Small intestine (tissue), 7 donors: ENCODE results near the gene PLEKHA8. TPM values are rescaled to one million over a fixed set of nuclear protein-coding genes. Genes with fewer than 3 reads are reported as not detected.

ENCODE experiments used
- DNase-seq, 2 donors: peaks; one replicate each; pipeline versions ENCODE4 v3.0.0 to v3.0.0-alpha.2; 2013
- FAIRE-seq: peaks from 2 replicates; lab custom pipeline; 2012; peaks lifted over from hg19 to GRCh38; lab: Jason Lieb, UNC
- H3K27ac ChIP-seq, 3 donors: one replicate each; pipeline ENCODE4 v1.5.1; 2013; ENCODE audit warnings: low read length in 2 of 3, mild to moderate bottlenecking in 2 of 3, control low read depth in 1 of 3, inconsistent platforms in 1 of 3, low read depth in 1 of 3, moderate library complexity in 1 of 3
- H3K27me3 ChIP-seq, 3 donors: one replicate each; pipeline ENCODE4 v1.6.1; 2013; ENCODE audit warnings: low read length in 3 of 3, inconsistent platforms in 1 of 3; ENCODE audit not compliant: control insufficient read depth in 3 of 3, insufficient read depth in 3 of 3
- H3K36me3 ChIP-seq, 3 donors: one replicate each; pipeline ENCODE4 v1.6.1; 2013; ENCODE audit warnings: low read length in 3 of 3, inconsistent platforms in 1 of 3, low read depth in 1 of 3, mild to moderate bottlenecking in 1 of 3, moderate library complexity in 1 of 3; ENCODE audit not compliant: control insufficient read depth in 3 of 3, insufficient read depth in 2 of 3
- H3K4me1 ChIP-seq, 3 donors: one replicate each; pipeline ENCODE4 v1.6.1; 2013; ENCODE audit warnings: low read length in 2 of 3, inconsistent platforms in 1 of 3, low read depth in 1 of 3, mild to moderate bottlenecking in 1 of 3, moderate library complexity in 1 of 3; ENCODE audit not compliant: control insufficient read depth in 3 of 3, insufficient read depth in 2 of 3
- H3K4me3 ChIP-seq, 3 donors: one replicate each; pipeline ENCODE4 v1.5.1; 2013; ENCODE audit warnings: low read length in 3 of 3, control low read depth in 1 of 3, inconsistent platforms in 1 of 3, low read depth in 1 of 3, mild to moderate bottlenecking in 1 of 3, moderate library complexity in 1 of 3
- H3K9me3 ChIP-seq, 2 donors: one replicate each; pipeline ENCODE4 v1.6.1; 2013; ENCODE audit warnings: low read depth in 1 of 2, low read length in 1 of 2; ENCODE audit not compliant: control insufficient read depth in 2 of 2, insufficient read depth in 1 of 2
- WGBS, 3 donors: extraction: QIAGEN DNeasy Blood & Tissue Kit; methylation state at CpG; one replicate each; pipeline ENCODE4 v1.1.7; 2013; 5-methylcytosine and 5-hydroxymethylcytosine counted together
- polyA plus RNA-seq, 4 donors: library from polyadenylated mRNA; stranded (reverse) in 3 of 4; unstranded in 1 of 4; fragments of 200-250 nt in 3 of 4; fragments of 120-200 nt in 1 of 4; gene quantifications; one replicate each; pipeline versions ENCODE4 v1.2.1 to v1.2.3, GENCODE V29; 2013
- donor health status: healthy with polysubstance abuse.
- donor health status: control.
- donor health status: control.
- donor health status: Bipolar disorder and iron deficiency.
- donor health status: healthy.

PLEKHA8 gene
- polyA plus RNA-seq, 4 donors = 3.8 to 5.0 (median 4.4) TPM

DNA sequence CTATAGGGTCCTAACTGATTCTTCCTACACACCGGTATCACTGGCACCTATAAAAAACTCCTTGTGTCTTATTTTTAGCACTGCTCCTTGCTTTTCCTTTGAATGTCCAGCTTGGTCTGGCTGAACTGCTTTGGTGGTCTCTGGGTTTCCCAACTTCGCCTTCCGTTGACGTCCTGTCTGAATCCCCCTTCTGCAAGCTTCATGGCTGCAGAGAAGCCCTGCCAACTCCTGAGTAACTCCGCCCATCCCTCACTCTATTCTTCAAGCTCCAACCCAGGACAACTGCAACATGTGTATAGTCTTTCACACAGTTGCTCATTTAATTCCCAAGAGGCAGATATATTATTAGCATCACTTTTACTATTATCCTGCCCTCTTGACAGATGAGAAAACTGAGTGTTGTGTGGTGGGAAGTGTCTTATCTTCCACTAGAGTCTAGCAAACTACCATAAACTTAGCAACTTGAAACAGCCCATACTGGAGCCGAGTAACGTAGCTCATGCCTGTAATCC lies 147.5 kb downstream of the PLEKHA8 start:
- DNase-seq = no peak
- WGBS, 3 donors = 81 to 99% (median 95%) methylated on average over 7 of the region's 7 CpGs
- peaks cover 0 to 6% (median 4%) of the 10 kb centered on the region in 3 donors for H3K4me1 ChIP-seq
- H3K36me3 ChIP-seq = no peaks in the 10 kb centered on the region
- no peak for FAIRE-seq
- H3K27ac ChIP-seq = peak overlapping the region in 1 of 3 donors; percentile 48
- H3K27me3 ChIP-seq = no peaks in the 10 kb centered on the region
- no peaks in the 10 kb centered on the region for H3K9me3 ChIP-seq
- no peak overlapping the region for H3K4me3 ChIP-seq

DNA sequence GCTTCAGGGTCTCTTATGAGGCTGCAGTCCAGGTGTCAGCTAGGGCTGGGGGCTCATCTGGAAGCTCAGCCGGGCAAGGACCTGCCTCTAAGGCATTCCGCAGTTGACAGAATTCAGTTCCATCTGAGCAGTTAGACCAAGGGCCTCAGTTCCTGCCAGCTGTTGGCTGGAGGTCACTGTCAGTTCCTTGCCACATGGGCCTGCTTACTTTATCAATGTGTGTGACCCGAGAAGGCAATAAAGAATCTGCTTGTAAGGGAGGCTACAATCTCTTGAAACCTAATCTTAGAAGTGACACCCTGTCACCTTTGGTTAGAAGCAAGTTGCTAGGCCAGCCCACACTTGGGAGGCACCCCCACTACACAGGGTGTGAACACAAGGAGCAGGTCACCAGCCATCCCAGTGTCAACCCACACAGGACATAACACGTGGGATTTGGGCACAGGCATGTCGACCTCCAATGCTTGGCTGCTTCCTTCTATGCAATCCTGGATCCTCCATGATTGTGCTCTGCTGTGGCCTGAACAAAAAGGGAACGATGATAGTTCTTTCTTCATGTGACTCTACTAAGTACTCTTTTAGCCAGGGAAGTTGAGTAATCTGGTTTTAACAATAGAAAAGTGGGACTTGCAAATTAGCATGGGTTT lies 148.4 kb downstream of the PLEKHA8 start:
- Histone ChIP-seq H3K4me3 (no peak overlapping the region), H3K36me3 (no peaks in the 10 kb centered on the region), H3K9me3 (no peaks in the 10 kb centered on the region), H3K27me3 (no peaks in the 10 kb centered on the region), H3K4me1 (peaks cover 0 to 6% (median 4%) of the 10 kb centered on the region in 3 donors), H3K27ac (peak overlapping the region in 1 of 3 donors; percentile 48)
- FAIRE-seq (no peak), DNase-seq (peak in 1 of 2 donors; percentile 59)
- WGBS, 3 donors = 66 to 79% (median 78%) methylated on average over 6 of the region's 6 CpGs

DNA sequence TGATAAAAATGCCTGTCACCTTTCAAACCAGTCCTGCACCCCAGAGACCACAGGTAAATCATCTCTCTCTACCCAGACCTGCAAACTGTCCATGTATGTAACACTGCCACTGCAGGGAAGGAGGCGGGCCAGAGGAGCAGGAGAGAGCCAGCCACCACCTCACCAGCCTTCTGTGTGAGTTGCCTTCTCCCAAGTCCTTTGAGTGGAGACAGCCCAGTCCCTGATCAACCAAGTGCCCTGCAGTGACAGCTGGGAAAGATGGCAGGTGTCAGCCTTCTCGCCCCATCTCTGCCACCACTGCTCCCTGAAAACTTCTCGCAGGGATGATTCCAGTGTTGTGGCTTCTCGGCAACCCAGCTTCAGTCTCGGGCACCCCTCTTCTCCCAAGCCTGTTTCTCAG lies 149.0 kb downstream of the PLEKHA8 start:
- Histone ChIP-seq H3K4me3 (no peak overlapping the region), H3K27me3 (no peaks in the 10 kb centered on the region), H3K36me3 (no peaks in the 10 kb centered on the region), H3K27ac (no peak overlapping the region), H3K9me3 (no peaks in the 10 kb centered on the region), H3K4me1 (peaks cover 0 to 6% (median 4%) of the 10 kb centered on the region in 3 donors)
- DNase-seq (no peak), FAIRE-seq (no peak)
- WGBS, 3 donors = 94 to 99% (median 96%) methylated on average over 5 of the region's 5 CpGs

DNA sequence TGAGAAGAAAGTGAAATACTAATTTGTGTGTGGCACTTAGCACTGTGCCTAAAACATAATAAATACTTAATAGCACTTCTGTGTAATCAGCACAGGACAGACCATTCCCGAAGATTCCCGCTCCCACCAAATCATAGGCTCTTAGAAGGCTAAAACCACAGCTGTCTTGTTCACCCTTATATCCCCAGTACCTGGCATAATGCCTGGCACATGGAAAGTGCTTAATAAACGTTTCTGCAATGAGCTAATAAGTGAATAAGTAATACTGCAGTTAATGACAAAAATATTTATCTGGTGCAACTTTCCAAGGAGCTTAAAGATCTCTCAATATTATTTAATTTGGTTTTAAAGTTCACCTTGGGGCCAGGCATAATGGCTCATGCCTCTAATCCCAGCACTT lies 149.8 kb downstream of the PLEKHA8 start:
- H3K27me3 ChIP-seq = no peaks in the 10 kb centered on the region
- DNase-seq = no peak
- FAIRE-seq = no peak
- H3K4me1 ChIP-seq = peaks cover 0 to 6% (median 4%) of the 10 kb centered on the region in 3 donors
- H3K36me3 ChIP-seq = no peaks in the 10 kb centered on the region
- no peaks in the 10 kb centered on the region for H3K9me3 ChIP-seq
- H3K27ac ChIP-seq = no peak overlapping the region
- WGBS, 3 donors = 47 to 64% (median 60%) methylated on average over 3 of the region's 3 CpGs
- H3K4me3 ChIP-seq = no peak overlapping the region

DNA sequence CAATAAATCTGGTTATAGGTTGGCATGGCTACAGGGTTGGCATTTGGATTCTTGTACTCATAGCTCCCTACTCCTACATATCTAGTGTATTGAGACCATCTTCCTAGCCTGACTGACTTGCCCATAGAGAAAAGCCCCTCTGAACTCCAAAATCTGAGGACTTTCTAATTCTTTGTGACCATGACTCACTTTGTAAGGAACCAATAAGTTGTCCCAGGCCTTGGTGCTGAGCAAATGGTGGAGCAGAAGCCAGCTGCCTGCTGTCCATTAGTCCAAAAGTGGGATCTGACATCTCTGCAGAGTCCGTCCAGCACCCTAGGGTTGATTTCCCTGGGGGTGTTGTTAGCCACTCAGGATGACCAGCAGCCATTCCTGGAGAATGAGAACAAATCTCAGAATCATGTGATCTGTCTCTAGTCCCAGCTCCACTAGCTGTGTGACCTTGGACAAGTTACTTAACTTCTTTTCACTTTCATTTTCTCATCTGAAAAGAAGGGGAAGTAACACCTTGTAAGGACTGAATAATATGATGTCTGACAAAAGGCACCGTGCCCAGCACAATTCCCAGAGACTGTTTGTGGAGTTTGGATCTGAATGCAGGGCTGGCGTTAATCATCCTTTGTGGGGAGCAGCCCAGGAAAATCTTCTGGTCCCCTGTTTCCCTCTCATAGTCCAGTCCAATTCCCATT lies 150.7 kb downstream of the PLEKHA8 start:
- no peak overlapping the region for H3K4me3 ChIP-seq
- no peaks in the 10 kb centered on the region for H3K27me3 ChIP-seq
- no peaks in the 10 kb centered on the region for H3K9me3 ChIP-seq
- no peaks in the 10 kb centered on the region for H3K36me3 ChIP-seq
- H3K4me1 ChIP-seq = peaks cover 0 to 6% (median 4%) of the 10 kb centered on the region in 3 donors
- DNase-seq = peak; percentile 39 to 73
- WGBS, 3 donors = 35 to 63% (median 40%) methylated on average over 3 of the region's 3 CpGs
- FAIRE-seq = no peak
- peak overlapping the region in 1 of 3 donors; percentile 62 for H3K27ac ChIP-seq

Other genes with a start within 250 kb of the PLEKHA8 start
- 10 to 100 TPM in 1 of 4 donors, 1 to 10 TPM in 3; 1.1 to 28.5 (median 1.7) TPM for gene WIPF3, start 221.9 kb upstream of the PLEKHA8 start, polyA plus RNA-seq
- 10 to 100 TPM in 2 of 4 donors, 1 to 10 TPM in 2; 1.3 to 16.9 (median 7.4) TPM for gene SCRN1, start 38.6 kb upstream of the PLEKHA8 start, polyA plus RNA-seq
- gene FKBP14, start 1.7 kb upstream of the PLEKHA8 start, polyA plus RNA-seq = 10 to 100 TPM in 1 of 4 donors, 1 to 10 TPM in 1, under 1 TPM in 2; 0.45 to 11.1 (median 1.8) TPM
- gene MTURN, start 106.6 kb downstream of the PLEKHA8 start, polyA plus RNA-seq = 10 to 100 TPM in 2 of 4 donors, 1 to 10 TPM in 2; 2.2 to 11.1 (median 7.0) TPM